ENCODE results near the gene IL24. TPM values are rescaled to one million over a fixed set of nuclear protein-coding genes. Genes with fewer than 3 reads are reported as not detected.

Gene IL24
- total RNA-seq, 1 experiment from 2014 or later = not detected

Other genes starting within 250 kb of the IL24 start
- 64.4 and 67.6 TPM in 2 replicates for gene MAPKAPK2, start 212.5 kb upstream of the IL24 start, total RNA-seq (2014; rRNA removed; shearing (Covaris generic))
- not detected in 2 replicates for gene IL19, start 126.7 kb upstream of the IL24 start, total RNA-seq (2014; rRNA removed; shearing (Covaris generic))
- 0.16 TPM in 1 of 2 replicates, not detected in the other for gene IL10, start 124.9 kb upstream of the IL24 start, total RNA-seq (2014; rRNA removed; shearing (Covaris generic))
- not detected in 2 replicates for gene IL20, start 31.8 kb upstream of the IL24 start, total RNA-seq (2014; rRNA removed; shearing (Covaris generic))
- gene FCMR, start 24.5 kb downstream of the IL24 start, total RNA-seq (2014; rRNA removed; shearing (Covaris generic)) = not detected in 2 replicates
- gene PIGR, start 49.0 kb downstream of the IL24 start, total RNA-seq (2014; rRNA removed; shearing (Covaris generic)) = not detected in 2 replicates
- gene FCAMR, start 73.0 kb downstream of the IL24 start, total RNA-seq (2014; rRNA removed; shearing (Covaris generic)) = not detected in 2 replicates
- gene C1orf116, start 135.3 kb downstream of the IL24 start, total RNA-seq (2014; rRNA removed; shearing (Covaris generic)) = not detected in 2 replicates
- gene YOD1, start 153.8 kb downstream of the IL24 start, total RNA-seq (2014; rRNA removed; shearing (Covaris generic)) = 3.0 and 3.8 TPM in 2 replicates
- 0.68 and 1.0 TPM in 2 replicates for gene PFKFB2, start 155.8 kb downstream of the IL24 start, total RNA-seq (2014; rRNA removed; shearing (Covaris generic))
- gene C4BPB, start 191.4 kb downstream of the IL24 start, total RNA-seq (2014; rRNA removed; shearing (Covaris generic)) = not detected in 2 replicates
- 0.05 and 0.06 TPM in 2 replicates for gene C4BPA, start 206.8 kb downstream of the IL24 start, total RNA-seq (2014; rRNA removed; shearing (Covaris generic))

All from SJCRH30 (cell line).